ENCODE results near the gene FRMD5. TPM values are rescaled to one million over a fixed set of nuclear protein-coding genes. Genes with fewer than 3 reads are reported as not detected.

The FRMD5 gene
- total RNA-seq, 1 experiment from 2014 or later, result 6.5 TPM

DNA sequence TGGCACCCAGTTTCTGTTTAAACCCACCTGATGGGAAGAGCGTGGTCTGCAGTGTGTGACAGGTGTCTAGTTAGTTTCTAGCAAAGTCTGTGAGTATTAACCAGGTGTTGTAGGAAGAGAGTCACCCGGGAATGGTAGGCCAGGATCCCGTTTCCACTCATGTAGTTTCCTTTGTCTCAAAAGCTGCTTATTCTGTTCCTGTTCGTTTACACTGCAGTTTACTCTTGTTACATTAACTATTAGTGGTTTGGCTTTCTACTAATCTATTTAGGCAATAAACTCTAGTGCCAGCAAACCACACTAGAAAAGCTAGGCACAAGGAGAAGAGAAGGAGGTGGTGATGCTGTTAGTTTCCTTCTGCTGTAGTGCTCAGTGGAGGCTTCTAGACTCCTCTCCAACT lies 335.5 kb downstream of the FRMD5 start:
- Histone ChIP-seq H3K4me3 (no peak overlapping the region), H3K9me3 (ENCODE audit: insufficient read depth, low read depth) (no peaks in the 10 kb centered on the region), H3K27ac (no peak overlapping the region), H3K27me3 (ENCODE audit: insufficient read depth, low read depth) (no peaks in the 10 kb centered on the region), H4K20me1 (ENCODE audit: insufficient read depth) (no peaks in the 10 kb centered on the region), H2AFZ (no peak overlapping the region), H3K9me2 (ENCODE audit: insufficient read depth) (no peaks in the 10 kb centered on the region), H3F3A (ENCODE audit: insufficient read depth, low read depth) (no peaks in the 10 kb centered on the region), H3K79me2 (ENCODE audit: low read depth) (no peaks in the 10 kb centered on the region), H3K4me2 (no peak overlapping the region), H3K4me1 (replicated peaks; ENCODE audit: insufficient read depth) (no peaks in the 10 kb centered on the region), H3K36me3 (ENCODE audit: low read depth) (no peaks in the 10 kb centered on the region)
- intact Hi-C loops (cut with micrococcal nuclease; ENCODE audit: unreplicated experiment), result no loop called here
- ChIA-PET POLR2A (ENCODE audit: unreplicated experiment) (interaction anchor here (0.5 kb wide), 1 partner anchor 150 kb away, joined by 4 read pairs; no protein-coding TSS in a partner anchor), CTCF (no interaction called here)
- no TSS peak for BruUV-seq (replicated peaks)
- TF ChIP-seq EZH2 (IDR thresholded peaks at IDR 0.05; ENCODE audit: low read depth), result no peak
- TF ChIP-seq, protein P1, sequence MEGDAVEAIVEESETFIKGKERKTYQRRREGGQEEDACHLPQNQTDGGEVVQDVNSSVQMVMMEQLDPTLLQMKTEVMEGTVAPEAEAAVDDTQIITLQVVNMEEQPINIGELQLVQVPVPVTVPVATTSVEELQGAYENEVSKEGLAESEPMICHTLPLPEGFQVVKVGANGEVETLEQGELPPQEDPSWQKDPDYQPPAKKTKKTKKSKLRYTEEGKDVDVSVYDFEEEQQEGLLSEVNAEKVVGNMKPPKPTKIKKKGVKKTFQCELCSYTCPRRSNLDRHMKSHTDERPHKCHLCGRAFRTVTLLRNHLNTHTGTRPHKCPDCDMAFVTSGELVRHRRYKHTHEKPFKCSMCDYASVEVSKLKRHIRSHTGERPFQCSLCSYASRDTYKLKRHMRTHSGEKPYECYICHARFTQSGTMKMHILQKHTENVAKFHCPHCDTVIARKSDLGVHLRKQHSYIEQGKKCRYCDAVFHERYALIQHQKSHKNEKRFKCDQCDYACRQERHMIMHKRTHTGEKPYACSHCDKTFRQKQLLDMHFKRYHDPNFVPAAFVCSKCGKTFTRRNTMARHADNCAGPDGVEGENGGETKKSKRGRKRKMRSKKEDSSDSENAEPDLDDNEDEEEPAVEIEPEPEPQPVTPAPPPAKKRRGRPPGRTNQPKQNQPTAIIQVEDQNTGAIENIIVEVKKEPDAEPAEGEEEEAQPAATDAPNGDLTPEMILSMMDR (conservative IDR thresholded peaks at IDR 0.05), result no peak
- DNase-seq, result no peak

DNA sequence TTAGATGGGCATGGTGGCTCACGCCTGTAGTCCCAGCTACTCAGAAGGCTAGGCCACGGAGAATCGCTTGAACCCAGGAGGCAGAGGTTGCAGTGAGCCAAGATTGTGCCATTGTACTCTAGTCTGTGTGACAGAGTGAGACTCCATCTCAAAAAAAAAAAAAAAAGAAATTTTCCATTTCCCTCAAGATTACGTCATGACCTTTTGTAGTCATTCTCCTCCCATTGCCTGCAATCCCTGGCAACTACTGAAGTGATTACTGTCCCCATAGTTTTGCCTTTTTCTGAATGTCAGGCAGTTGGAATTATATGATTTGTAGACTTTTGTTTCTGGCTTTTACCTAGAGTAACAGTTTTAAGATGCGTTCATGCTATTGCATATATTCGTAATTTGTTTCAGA lies 340.3 kb downstream of the FRMD5 start:
- TF ChIP-seq EZH2 (IDR thresholded peaks at IDR 0.05; ENCODE audit: low read depth), result no peak
- TF ChIP-seq, protein P1 (conservative IDR thresholded peaks at IDR 0.05), result no peak
- Histone ChIP-seq H3F3A (ENCODE audit: insufficient read depth, low read depth) (no peaks in the 10 kb centered on the region), H4K20me1 (ENCODE audit: insufficient read depth) (no peaks in the 10 kb centered on the region), H2AFZ (no peak overlapping the region), H3K4me3 (no peak overlapping the region), H3K27ac (no peak overlapping the region), H3K4me1 (replicated peaks; ENCODE audit: insufficient read depth) (no peaks in the 10 kb centered on the region), H3K27me3 (ENCODE audit: insufficient read depth, low read depth) (no peaks in the 10 kb centered on the region), H3K9me3 (ENCODE audit: insufficient read depth, low read depth) (no peaks in the 10 kb centered on the region), H3K9me2 (ENCODE audit: insufficient read depth) (no peaks in the 10 kb centered on the region), H3K36me3 (ENCODE audit: low read depth) (no peaks in the 10 kb centered on the region), H3K4me2 (no peak overlapping the region), H3K79me2 (ENCODE audit: low read depth) (no peaks in the 10 kb centered on the region)
- CTCF ChIA-PET, result no interaction called here
- no peak for DNase-seq
- BruUV-seq (replicated peaks), result no TSS peak
- POLR2A ChIA-PET (ENCODE audit: unreplicated experiment), result interaction anchor here (0.6 kb wide), 1 partner anchor 18 kb away, joined by 3 read pairs; no protein-coding TSS in a partner anchor
- intact Hi-C loops (cut with micrococcal nuclease; ENCODE audit: unreplicated experiment), result no loop called here

DNA sequence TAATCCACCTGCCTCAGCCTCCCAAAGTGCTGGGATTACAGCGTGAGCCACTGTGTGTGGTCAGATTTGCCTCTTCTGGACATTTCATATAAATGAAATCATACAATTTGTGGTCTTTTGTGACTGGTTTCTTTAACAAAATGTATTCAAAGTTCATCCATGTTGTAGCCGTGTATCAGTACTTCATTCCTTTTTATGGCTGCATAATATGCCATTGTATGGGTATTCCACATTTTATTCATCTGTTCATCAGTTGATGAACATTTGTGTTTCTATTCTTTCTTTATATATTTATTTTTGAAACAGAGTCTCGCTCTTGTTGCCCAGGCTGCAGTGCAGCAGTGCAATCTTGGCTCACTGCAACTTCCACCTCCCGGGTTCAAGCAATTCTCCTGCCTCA lies 342.5 kb downstream of the FRMD5 start:
- TF ChIP-seq, protein P1 (conservative IDR thresholded peaks at IDR 0.05), result no peak
- no peaks in the 10 kb centered on the region for H3F3A ChIP-seq (ENCODE audit: insufficient read depth, low read depth)
- CTCF ChIA-PET, result no interaction called here
- H3K4me1 ChIP-seq (replicated peaks; ENCODE audit: insufficient read depth), result no peaks in the 10 kb centered on the region
- H3K4me2 ChIP-seq, result no peak overlapping the region
- no TSS peak for BruUV-seq (replicated peaks)
- intact Hi-C loops (cut with micrococcal nuclease; ENCODE audit: unreplicated experiment), result no loop called here
- POLR2A ChIA-PET (ENCODE audit: unreplicated experiment), result no interaction called here
- H3K79me2 ChIP-seq (ENCODE audit: low read depth), result no peaks in the 10 kb centered on the region
- H3K4me3 ChIP-seq, result no peak overlapping the region
- no peaks in the 10 kb centered on the region for H3K36me3 ChIP-seq (ENCODE audit: low read depth)
- no peaks in the 10 kb centered on the region for H3K9me2 ChIP-seq (ENCODE audit: insufficient read depth)
- no peak overlapping the region for H3K27ac ChIP-seq
- no peaks in the 10 kb centered on the region for H4K20me1 ChIP-seq (ENCODE audit: insufficient read depth)
- H3K27me3 ChIP-seq (ENCODE audit: insufficient read depth, low read depth), result no peaks in the 10 kb centered on the region
- no peak overlapping the region for H2AFZ ChIP-seq
- no peak for DNase-seq
- H3K9me3 ChIP-seq (ENCODE audit: insufficient read depth, low read depth), result no peaks in the 10 kb centered on the region
